ENCODE results near the gene ATP10D.

DNA sequence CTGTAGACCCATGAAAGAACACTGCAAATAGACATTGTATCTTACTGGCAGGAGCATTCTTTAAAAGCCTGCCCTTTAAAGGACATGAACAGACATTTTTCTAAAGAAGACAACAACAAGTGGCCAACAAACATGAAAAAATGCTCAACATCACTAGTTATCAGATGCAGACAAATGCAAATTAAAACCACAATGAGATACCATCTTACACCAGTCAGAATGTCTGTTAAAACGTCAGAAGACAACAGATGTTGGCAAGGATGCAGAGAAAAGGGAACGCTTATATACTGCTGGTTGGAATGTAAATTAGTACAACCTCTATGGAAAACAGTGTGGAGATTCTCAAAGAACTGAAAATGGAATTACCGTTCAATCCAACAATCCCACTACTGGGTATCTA is 77.2 kb downstream of the ATP10D start:
- TF ChIP-seq, protein P1, sequence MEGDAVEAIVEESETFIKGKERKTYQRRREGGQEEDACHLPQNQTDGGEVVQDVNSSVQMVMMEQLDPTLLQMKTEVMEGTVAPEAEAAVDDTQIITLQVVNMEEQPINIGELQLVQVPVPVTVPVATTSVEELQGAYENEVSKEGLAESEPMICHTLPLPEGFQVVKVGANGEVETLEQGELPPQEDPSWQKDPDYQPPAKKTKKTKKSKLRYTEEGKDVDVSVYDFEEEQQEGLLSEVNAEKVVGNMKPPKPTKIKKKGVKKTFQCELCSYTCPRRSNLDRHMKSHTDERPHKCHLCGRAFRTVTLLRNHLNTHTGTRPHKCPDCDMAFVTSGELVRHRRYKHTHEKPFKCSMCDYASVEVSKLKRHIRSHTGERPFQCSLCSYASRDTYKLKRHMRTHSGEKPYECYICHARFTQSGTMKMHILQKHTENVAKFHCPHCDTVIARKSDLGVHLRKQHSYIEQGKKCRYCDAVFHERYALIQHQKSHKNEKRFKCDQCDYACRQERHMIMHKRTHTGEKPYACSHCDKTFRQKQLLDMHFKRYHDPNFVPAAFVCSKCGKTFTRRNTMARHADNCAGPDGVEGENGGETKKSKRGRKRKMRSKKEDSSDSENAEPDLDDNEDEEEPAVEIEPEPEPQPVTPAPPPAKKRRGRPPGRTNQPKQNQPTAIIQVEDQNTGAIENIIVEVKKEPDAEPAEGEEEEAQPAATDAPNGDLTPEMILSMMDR (IDR thresholded peaks at IDR 0.05) = no peak
- TF ChIP-seq ZFX (IDR thresholded peaks at IDR 0.05; ENCODE audit: borderline replicate concordance) = no peak

Data from 22Rv1 (cell line).